GM18520 (cell line): Measurements from ENCODE around the gene PRAC1.

ENCODE experiments used
- ATAC-seq: cut with Tn5 transposase; IDR thresholded peaks from one replicate; pipeline ENCODE4 v1.9.1; 2021; ENCODE audit not compliant: unreplicated experiment

Gene PRAC1

DNA sequence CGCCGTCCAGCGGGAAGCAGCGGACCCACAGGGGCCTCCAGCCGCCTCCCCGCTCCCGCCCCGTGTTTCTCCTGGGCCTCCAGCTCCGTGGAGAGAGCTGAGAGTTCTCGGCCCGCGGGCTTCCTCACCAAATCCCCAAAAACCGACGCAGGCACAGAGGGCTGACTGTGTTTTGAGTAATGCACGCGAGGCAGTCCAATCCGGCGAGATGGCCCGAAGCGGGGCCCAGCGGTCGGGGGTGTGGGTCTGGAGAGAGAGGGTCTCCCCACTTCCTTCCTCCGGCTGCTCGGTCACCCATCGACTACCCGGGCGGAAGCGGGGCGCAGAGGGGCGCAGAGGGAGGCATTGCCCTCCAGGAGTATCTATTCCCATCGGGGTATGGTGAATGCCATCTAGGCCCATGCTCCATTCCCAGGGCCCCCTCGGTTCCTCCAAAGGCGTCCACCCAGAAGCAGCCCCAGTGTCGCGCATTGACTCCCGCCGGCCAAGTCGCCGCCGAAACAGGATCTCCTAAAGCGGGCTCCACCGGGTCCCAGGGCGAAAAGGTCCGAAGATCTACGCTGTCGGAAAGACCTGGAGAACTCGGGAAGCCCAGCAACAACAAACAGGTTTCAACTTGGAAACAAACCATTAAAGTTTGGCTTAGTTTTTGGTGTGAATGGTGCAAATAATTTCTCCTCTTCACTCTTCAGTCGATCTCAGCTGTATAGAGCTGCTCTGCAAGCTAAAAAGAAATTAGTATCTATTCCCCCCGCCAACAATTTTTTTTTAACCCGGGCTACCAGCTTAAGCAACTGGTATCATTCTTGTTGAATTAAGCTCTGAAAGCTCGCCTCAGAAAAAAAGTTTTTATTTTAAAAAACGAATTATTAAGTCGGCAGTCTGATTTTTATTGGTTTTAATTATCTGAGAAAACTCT is 25.4 kb upstream of the PRAC1 start:
- ATAC-seq: no peak

DNA sequence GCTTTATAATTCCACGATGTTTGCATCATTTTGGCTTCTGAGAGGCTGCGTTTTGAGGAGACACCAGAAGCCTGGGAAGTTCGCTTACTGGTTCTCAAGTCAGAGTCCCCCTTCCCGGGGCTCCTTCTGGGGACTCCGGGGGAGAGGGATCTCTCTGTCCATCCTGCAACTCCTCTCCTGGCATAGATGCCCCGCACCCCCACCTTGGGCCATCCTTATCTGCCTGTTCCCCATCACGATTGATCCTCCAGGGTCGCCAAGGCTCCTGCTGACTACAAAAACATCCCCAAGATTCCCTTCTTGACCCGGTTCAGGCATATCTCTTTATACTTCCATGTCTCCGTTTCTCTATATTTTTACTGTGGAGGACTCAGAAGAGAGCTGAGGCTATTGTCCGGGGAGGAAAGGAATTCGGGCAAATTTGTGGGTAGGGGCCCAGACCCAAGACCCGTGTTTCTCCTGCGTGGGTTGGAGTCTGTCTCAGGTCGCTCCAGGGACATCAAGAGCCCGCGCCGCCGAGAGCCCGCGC is 24.7 kb upstream of the PRAC1 start:
- ATAC-seq: no peak

DNA sequence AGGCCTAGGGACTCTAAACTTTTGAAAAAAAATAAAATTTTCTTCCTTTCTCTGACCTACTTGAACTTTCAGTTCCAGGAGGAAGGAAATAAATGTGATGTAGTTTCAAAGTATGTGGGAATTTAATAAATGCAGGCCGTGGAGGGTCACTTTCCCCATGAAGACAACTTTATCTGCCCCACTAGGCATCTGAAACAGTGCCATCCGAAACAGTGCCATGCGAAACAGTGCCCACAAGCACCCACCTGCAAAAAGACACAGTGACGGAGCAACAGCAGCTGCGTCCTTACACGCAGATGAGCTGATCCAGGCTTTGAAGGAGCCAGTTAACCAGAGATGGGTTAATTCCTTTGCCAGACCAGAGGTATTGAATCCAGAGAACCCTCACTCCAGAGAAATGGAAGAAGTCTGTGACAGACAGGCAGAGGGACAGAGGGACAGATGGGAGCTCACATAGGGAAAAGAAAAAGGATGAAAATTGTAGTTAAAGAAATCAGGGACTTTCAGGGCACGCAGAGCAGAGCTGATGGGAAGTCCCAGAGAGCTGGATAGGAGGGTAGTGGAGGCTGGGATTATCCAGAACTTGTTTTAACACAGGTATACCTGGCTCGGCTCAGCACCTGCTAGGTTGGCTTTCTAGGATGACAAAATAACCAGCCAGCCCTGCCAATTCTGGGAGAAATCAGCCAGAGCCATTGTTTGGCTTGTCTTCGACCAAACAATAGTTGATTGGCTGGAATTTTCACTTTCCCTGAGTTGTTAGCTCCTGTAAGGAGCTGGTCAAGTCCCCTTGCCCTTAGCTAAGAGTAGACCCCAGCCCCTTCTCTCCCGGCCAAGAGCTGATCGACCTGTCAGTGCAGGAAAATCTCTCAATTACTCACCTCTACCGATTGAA is 23.3 kb upstream of the PRAC1 start:
- ATAC-seq: no peak

DNA sequence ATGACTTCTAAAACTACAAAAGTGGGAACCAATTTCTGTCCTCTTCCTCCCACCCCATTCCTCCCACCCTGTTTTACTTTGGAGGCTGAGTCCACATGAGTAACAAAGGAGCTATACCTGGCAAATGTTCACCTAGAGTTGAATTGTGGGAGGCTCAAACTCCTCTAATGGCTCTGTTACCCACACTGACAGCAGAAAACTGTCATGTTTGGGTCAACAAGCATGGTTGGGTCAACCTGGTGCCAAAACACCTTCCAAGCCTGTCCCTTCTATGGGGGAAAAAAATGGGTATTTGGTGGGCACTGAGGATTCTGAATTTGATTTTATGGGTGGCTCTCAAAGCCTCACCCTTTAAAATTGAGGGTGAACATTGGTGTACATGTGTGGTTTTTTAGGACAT is 18.2 kb upstream of the PRAC1 start:
- ATAC-seq: no peak

DNA sequence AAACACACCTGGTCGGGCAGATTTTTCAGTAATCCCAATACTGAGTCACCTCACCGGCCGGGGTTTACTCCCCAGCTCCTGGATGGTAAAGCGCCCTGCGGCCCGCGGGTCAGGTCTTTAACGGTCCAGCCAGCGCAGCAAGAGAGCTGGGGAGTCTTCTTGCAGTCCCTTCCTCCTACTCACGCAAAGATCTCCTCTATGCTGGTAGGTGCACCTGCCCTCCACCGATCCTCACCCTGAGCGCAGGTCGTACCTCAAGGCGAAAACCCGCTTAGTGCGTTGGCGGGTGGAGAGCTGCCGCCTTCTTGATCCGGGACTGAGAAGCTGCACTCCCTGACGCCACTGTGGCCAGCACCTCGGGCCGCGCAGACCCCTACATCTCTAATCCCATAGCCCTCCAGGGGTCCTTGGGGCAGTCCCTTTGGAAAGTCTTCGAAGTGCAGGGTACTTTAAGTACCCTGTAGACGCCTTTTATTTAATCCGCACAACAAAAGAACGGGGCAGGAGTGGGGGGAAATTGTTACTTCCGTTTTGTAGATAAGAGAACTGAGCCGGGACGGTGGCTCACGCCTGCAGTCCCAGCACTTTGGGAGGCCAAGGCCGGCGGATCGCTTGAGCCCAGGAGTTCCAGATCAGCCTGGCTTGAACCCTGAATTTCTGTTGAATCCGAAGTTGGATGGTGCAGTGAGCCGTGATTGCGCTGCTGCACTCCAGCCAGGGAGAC is 16.6 kb upstream of the PRAC1 start:
- no peak for ATAC-seq

DNA sequence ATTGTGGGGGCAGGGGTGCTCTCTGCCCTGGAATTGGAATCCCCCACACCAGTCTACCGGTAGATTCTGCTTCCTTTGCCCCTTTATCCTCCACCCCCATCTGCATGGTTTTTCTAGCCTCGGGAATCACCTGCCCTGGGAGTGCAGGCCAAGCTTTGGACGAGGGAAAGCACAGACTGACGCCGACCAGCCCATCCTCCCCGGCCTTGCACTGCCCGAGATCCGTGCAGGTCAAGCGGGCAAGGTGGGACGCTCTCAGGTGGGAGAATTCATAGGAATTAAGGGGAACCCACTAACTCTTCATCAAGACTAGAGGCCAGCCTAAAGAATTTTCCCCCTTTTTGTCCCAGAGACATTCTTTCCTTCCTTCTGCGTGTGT is 16.1 kb upstream of the PRAC1 start:
- no peak for ATAC-seq

DNA sequence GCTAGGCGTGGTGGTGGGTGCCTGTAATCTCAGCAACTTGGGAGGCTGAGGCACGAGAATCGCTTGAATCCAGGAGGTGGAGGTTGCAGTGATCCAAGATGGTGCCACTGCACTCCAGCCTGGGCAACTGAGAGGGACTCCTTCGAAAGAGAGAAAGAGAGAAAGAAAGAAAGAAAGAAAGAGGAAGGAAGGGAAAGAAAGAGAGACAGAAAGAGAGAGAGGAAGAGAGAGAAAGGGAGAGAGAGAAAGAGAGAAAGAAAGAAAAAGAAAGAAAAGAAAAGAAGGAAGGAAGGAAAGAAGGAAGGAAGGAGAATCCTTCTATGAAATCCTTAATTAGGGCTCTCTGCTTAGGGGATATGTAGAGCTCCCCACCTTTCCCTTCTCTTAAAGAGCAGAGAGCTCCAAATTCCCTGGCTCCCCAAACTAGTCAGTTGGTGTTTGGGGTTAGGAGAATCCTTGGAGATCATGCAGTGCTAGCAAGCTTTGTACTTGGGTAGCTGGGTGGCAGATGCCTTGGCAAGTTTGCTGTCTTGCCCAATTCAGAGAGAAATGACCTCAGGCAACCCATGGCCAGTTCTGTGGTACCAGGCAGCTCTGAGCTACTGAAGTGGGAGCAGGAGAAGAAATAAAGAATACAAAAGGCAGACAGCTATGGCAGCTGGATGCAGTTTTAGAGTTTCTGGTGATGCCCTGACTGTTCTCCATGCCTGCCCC is 15.2 kb upstream of the PRAC1 start:
- ATAC-seq: no peak

DNA sequence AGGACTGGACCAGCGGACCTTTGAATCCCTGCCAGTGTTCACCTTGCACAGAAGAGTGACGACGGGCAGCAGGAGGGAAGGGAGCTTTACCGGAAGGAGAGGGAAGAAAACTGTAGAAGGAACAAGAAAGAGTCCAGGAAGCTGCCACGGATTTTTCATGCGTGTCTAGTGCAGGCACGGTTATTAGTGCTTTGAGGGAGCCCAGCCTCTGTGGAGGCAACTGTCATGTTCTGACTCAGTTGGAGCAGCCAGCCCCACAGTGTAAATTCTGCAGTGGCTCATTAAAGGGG is 12.7 kb upstream of the PRAC1 start:
- ATAC-seq: no peak

DNA sequence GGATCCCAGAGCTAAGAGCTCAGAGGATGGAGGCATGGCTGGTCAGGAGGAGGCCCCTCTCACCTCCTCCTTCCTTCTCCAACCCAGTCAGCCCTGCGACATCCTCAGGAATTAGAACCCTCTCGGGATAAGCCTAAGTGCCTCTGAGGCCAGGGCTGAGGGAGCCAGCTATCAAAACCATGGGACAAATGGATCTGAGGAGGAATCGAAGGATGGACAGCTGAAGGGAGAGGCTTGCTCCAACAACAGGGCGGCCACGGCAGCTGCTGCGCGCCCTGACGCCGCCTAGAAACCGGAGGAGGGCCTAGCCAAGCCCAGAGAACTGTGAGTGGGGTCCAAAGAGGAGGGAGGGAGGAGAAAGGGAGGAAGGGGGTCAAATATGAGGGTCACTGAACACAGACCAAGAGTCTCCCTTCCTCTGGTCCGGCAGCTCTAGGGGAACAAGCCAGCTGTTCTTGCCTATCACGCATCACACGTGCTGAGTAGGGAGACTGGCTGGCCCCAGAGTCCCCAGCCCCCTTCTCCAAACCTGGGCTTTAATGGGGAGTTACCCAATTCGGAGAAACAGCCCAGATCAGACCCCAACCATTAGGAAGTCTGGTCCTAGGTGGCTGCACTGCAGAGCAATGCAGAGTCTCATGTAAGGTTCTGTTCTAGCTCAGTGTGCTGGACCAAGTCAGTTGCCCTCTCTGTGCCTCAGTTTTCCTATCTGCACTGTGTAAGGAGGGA is 12.2 kb upstream of the PRAC1 start:
- ATAC-seq: no peak

DNA sequence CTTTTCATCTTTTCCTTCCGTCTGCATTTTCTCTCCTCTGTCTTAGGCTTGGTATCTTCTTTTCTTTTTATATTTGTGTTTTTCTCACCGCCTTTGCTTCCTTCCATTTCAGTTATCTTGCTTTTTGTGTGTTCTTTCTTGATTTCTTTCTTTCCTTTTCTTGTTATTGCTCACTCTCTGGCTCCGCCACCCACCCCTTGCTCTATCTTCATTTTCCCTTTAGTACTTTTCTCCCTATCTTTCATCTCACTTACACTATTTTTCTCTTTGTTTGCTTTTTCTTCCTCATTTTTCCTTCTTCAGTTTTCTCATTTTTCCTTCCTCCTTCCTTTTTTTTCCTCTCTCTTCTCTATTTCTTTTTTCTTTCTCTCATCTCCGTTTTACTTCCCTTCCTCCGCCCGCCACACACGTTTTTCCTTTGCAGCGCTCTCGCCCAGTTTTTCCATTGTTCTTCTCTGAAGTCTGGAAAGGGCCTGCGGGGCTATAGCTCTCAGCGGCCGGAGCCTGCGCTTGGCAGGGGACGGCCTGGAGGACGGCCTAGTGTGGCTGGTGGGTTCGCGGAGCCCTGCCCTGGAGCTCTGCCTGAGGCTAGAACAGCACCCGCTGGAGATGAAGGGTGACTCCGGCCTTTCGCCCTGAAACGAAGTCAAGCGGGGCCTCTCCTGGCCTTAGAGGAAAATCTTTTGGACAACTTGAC is 11.5 kb upstream of the PRAC1 start:
- ATAC-seq: no peak

DNA sequence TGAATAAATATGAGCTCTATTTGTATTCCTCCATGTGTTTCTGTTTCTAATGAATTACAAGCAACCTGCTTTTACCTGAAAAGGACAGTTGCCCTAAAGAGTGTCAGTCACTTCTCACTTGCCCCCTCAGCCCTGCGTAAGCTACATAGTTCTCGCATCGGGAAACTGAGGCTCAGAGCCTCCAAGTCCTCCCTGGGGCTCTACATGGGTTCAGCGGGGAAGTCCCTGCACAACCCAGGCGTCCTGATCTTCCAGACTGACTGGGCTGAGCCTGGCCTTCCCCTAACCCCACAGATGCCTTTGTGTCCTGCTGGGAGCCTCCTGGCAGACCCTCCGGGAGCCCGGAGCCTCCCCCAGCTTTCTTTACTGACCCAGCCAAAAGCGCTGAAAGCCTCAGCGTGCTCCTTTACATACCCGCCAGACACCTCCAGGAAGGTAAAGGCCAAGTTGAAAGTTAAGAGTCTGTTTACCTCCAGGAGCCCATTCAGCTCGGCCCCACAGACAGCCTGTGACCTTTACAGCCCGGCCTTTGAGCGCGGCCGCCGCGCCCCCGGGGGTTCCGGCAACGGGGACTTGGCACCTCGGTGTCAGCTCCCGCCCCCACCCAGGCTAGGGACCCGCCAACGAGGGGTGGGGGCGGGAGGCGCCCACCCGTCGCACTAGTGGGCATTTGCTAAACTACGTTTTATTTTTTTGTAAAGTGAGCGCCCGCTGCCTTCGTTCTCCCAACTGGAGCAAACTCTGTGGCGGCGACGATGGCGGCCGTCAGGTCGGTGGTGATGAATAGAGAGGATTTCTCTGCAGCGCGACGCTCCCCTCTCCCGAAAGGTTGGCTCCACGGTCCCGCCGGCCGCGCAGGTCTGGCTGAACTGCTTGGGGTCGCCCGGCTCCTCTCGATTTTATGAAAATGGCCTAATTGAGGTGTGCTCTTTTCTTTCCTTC is 10.6 kb upstream of the PRAC1 start:
- ATAC-seq: no peak

DNA sequence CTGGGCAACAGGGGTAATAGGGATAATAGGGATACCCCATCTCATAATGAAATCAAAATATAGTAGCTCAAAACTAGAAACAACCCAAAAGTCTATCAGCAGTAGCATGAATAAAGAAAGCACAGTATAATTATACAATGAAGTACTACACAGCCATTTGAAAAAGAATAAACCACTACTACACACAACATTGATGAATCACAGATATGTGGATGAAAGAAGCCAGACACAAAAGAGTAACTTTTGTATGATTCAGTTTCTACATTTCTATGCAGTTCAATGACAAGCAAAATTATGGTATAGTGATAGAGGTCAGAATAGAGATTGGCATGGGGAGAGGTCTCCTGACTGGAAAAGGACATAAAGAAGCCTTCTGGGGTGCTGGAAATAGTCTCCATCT is 9.0 kb upstream of the PRAC1 start:
- ATAC-seq: no peak

DNA sequence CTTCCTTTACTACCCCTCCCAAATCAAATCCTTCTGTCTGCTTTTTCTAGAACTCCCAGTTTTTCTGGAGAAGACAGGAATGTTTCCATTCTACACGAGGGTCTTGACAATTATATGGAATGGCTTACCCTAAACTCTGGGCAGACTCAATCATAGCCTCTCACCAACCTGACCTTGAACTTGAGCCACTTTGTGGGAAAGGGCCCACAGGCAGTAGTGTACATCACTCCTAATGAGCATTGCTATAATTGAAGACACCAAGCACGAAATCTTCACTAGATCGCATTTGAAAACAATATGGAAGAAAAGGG is 7.9 kb upstream of the PRAC1 start:
- no peak for ATAC-seq

DNA sequence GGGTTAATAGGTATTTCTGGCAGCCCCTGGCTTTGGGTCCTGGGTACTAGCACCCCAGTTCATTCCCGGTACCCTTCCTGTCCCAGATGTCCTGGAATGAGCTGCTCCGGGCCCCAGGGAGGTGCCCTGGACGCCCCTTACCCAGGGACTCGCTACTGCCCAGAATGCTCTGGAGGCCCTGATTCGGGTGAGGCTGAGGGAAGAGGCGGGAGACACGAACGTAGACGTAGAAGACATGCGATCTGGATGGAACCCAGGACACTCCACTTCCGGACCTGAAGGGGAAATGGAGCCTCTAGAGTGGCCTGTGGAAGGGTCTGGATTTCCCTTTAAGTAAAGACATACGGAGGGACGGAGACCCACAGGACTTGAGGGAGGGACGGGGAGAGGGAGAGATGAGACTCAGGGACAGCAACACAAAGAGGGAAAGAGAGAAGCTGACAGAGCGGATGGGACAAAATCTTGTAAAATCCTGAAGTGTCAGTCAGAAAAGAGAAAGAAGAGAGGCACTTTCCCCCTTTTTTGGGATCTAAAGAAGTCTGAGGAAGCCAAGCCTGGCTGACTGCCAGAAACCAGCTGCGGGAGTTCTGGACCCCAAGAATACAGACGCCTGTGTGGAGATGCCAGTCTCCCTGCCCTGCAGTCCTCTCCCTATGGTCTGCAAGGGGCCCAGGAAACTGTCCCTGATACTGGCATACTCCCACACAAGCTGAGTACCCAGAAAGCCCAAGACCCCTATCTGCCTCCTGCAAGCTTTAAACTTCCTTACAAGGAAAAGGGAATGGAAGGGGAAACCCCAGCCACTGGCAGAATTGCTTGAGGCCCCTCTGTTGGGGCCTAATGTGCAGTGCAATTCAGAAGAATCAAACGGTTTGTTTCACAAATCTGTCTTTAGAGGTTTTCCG is 7.3 kb upstream of the PRAC1 start:
- ATAC-seq: no peak

DNA sequence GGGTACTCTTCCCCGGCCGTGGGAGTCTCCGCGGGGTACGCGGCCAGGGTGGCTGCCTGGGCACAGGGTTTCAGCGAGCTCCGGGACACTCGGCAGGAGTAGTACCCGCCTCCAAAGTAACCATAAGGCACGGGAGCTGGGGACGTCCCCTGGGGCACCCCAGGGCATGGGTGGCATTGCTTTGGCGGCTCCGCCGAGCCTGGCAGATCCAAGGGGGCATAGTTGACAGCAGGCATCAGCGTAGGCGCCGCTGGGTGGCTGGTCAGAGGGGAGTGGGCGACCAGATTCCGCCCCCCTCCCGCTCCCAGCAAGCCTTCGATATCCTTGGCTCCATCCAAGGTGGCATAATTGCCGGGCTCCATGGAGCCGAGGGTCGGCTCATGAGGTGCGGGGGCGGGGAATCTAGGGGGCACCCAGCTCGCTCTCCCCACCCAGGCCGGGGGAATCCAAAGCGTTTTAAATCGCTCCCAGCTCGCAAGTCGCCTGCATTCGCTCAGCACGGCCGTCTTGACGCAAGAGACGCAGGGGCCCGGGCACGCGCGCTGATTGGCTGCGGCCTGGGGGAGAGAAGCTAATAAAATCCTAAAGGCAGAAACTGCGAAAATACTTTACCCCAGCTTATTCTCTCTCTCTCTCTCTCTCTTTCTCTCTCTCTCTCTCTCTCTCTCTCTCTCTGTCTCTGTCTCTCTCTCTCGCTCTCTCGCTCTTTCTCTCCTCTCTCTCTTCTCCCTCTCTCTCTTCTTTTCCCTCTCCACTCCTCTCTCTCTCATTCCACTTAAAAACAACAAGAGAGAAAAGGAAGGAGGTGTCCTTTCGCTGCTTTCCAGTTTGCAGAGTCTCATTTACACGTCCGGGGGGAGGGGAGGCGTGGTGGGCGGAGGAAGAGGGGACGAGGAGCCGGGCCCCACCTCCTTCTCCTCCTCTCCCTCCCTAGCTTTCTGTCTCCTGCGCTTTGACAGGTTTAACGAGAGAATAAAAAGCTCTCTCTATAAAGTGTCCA is 6.2 kb upstream of the PRAC1 start, which contains the start of gene HOXB13:
HOXB13 (minus strand) TSS at position 519 of the 1,000 bp plus-strand sequence; CDS start at position 362, 157 bp downstream.
- no peak for ATAC-seq
